Stimulated activated CD8-positive, alpha-beta memory T cell treated with anti-CD3 and anti-CD28 coated beads, Interleukin-15, amount 100 ng/mL, for 4 hours (primary cell): Measurements from ENCODE around the gene C2orf42.
"Not testable (repeated sequence)": the region's sequence is repeated elsewhere in the genome, so short reads cannot be mapped to it uniquely, and the experiment has no call there.

Experiments
- DNase-seq, 2 donors: peaks; one replicate each; pipeline ENCODE4 v3.0.0-alpha.2; 2020; ENCODE audit warnings: low read depth in 2 of 2

Gene C2orf42

GRCh38 chr2:70102323-70102905, 88.4 kb downstream of the C2orf42 start:
- DNase-seq: not testable (repeated sequence)

- not testable (repeated sequence) for DNase-seq
Measured at GRCh38 chr2:70101686-70102085, 89.1 kb downstream of the C2orf42 start.

- no peak for DNase-seq
Measured at GRCh38 chr2:70101174-70101573, 89.6 kb downstream of the C2orf42 start.
